Stomach (tissue), 4 donors: ENCODE measurements around the gene INHA.

ENCODE experiments used
- EP300 ChIP-seq: sonication (generic); formaldehyde crosslinking; IDR thresholded peaks from one replicate; pipeline ENCODE4 v1.6.1; 2017; ENCODE audit warnings: antibody characterized with exemption
- POLR2A ChIP-seq, 4 donors: fragments of 450-650 bp; IDR thresholded peaks; one replicate each; pipeline ENCODE4 v1.6.1; 2016; ENCODE audit warnings: antibody characterized with exemption in 4 of 4, control low read depth in 2 of 4, mild to moderate bottlenecking in 1 of 4, moderate library complexity in 1 of 4
- POLR2AphosphoS5 ChIP-seq, 3 donors: sonication (generic); formaldehyde crosslinking; IDR thresholded peaks; one replicate each; pipeline ENCODE4 v1.6.1; 2016; ENCODE audit warnings: antibody characterized with exemption in 3 of 3
- TF ChIP-seq, protein P1 (sequence below), 7 experiments: fragments of 450-650 bp in 4 of 7; fragments of 200-600 bp in 3 of 7; sonication (generic) in 3 of 7; IDR thresholded peaks; one replicate each; pipeline ENCODE4 v1.5.1; 2016 to 2019; ENCODE audit warnings: antibody characterized with exemption in 7 of 7, control low read depth in 2 of 7, mild to moderate bottlenecking in 1 of 7

- TF ChIP-seq, protein P1, sequence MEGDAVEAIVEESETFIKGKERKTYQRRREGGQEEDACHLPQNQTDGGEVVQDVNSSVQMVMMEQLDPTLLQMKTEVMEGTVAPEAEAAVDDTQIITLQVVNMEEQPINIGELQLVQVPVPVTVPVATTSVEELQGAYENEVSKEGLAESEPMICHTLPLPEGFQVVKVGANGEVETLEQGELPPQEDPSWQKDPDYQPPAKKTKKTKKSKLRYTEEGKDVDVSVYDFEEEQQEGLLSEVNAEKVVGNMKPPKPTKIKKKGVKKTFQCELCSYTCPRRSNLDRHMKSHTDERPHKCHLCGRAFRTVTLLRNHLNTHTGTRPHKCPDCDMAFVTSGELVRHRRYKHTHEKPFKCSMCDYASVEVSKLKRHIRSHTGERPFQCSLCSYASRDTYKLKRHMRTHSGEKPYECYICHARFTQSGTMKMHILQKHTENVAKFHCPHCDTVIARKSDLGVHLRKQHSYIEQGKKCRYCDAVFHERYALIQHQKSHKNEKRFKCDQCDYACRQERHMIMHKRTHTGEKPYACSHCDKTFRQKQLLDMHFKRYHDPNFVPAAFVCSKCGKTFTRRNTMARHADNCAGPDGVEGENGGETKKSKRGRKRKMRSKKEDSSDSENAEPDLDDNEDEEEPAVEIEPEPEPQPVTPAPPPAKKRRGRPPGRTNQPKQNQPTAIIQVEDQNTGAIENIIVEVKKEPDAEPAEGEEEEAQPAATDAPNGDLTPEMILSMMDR (IDR thresholded peaks at IDR 0.05): no peak
- TF ChIP-seq EP300: no peak
- TF ChIP-seq POLR2AphosphoS5 (IDR thresholded peaks at IDR 0.05): peak in 2 of 3 donors; percentile 11 to 49
- no peak for TF ChIP-seq POLR2A (IDR thresholded peaks at IDR 0.05)
These were observed 536 bp upstream of the INHA start, which contains the start of gene OBSL1 for GRCh38 chr2:219571311-219572236.
